HepG2 (cell line): Measurements from ENCODE around the gene ATP6V0E1. TPM values are rescaled to one million over a fixed set of nuclear protein-coding genes. Genes with fewer than 3 reads are reported as not detected.
A peak's percentile ranks its signal among the peaks of the same experiment; 100 is the strongest.

ENCODE experiments used
- ARNTL ChIP-seq: sonication (generic); formaldehyde crosslinking; IDR thresholded peaks from 2 replicates; pipeline ENCODE4 v1.4.0; 2020; ENCODE audit warnings: mild to moderate bottlenecking, missing genetic modification reagents
- GATA4 ChIP-seq: sonication (generic); IDR thresholded peaks from 2 replicates; pipeline ENCODE4 v1.6.1; 2016; ENCODE audit warnings: antibody characterized with exemption, low read depth, borderline replicate concordance
- MEIS2 ChIP-seq: sonication (generic); formaldehyde crosslinking; IDR thresholded peaks from 2 replicates; pipeline ENCODE4 v1.9.0; 2021; ENCODE audit warnings: mild to moderate bottlenecking, missing genetic modification reagents
- MIXL1 ChIP-seq: IDR thresholded peaks from 2 replicates; pipeline ENCODE4 v1.6.1; 2016
- PHF8 ChIP-seq: sonication (generic); formaldehyde crosslinking; IDR thresholded peaks from 2 replicates; pipeline ENCODE4 v1.5.0; 2020; ENCODE audit warnings: missing genetic modification reagents
- RBFOX2 ChIP-seq: fragments of 200-400 bp; formaldehyde crosslinking; IDR thresholded peaks from 2 replicates; pipeline ENCODE4 v1.6.1; 2017; ENCODE audit warnings: low read depth, mild to moderate bottlenecking, low read length
- YEATS2 ChIP-seq: sonication (generic); formaldehyde crosslinking; IDR thresholded peaks from 2 replicates; pipeline ENCODE4 v1.4.0; 2020; ENCODE audit warnings: missing genetic modification reagents, borderline replicate concordance
- ZNF577 ChIP-seq: sonication (generic); formaldehyde crosslinking; IDR thresholded peaks from 2 replicates; pipeline ENCODE4 v1.4.0; 2020; ENCODE audit warnings: mild to moderate bottlenecking, low read depth, missing genetic modification reagents, borderline replicate concordance
- ZNF607 ChIP-seq: sonication (generic); formaldehyde crosslinking; IDR thresholded peaks from 2 replicates; pipeline ENCODE4 v1.5.1; 2020; ENCODE audit warnings: missing genetic modification reagents, mild to moderate bottlenecking, borderline replicate concordance
- polyA plus RNA-seq, 8 experiments: library from polyadenylated mRNA; depleted of rRNA in 3 of 8; stranded (reverse) in 7 of 8; unstranded in 1 of 8; fragments of >200 nt; fragmentation: Illumina TruSeq in 4 of 8; extraction: Trizol in 4 of 8; gene quantifications; 2 replicates each; pipeline versions ENCODE4 v1.2.1 to v1.2.3, GENCODE V29; 2011 to 2016; ENCODE audit warnings: low read depth in 4 of 8, missing spikeins in 1 of 8, mixed read lengths in 1 of 8; ENCODE audit not compliant: insufficient read depth in 1 of 8
- total RNA-seq, 5 experiments: library from RNA; depleted of rRNA; stranded (reverse); fragments of >200 nt; fragmentation: Illumina TruSeq; extraction: Trizol; gene quantifications; 2 replicates each; pipeline ENCODE4 v1.2.3, GENCODE V29; 2016; ENCODE audit warnings: low read depth in 1 of 5
- TF ChIP-seq, protein P1 (sequence below): sonication (generic); formaldehyde crosslinking; conservative IDR thresholded peaks from 2 replicates; pipeline ENCODE4 v1.8.0; 2022; ENCODE audit warnings: mild to moderate bottlenecking, moderate library complexity, missing genetic modification reagents
- TF ChIP-seq, protein P2 (sequence below), 2 experiments: IDR thresholded peaks; 2 replicates each; pipeline ENCODE4 v1.6.1; 2011 to 2012; ENCODE audit warnings: low read length in 2 of 2, borderline replicate concordance in 1 of 2, low read depth in 1 of 2, mild to moderate bottlenecking in 1 of 2, moderate library complexity in 1 of 2
- TF ChIP-seq, protein P3 (sequence below): sonication (generic); formaldehyde crosslinking; IDR thresholded peaks from 2 replicates; pipeline ENCODE4 v1.5.0; 2020; ENCODE audit warnings: missing genetic modification reagents
- TF ChIP-seq, protein P4 (sequence below), 2 experiments: sonication (generic) in 1 of 2; formaldehyde crosslinking in 1 of 2; IDR thresholded peaks; 2 replicates each; pipeline versions ENCODE4 v1.5.1 to v1.6.1; 2011 to 2020; ENCODE audit warnings: borderline replicate concordance in 1 of 2, low read depth in 1 of 2, low read length in 1 of 2, mild to moderate bottlenecking in 1 of 2, missing genetic modification reagents in 1 of 2, moderate library complexity in 1 of 2
- TF ChIP-seq, protein P5 (sequence below): sonication (generic); formaldehyde crosslinking; IDR thresholded peaks from 2 replicates; pipeline ENCODE4 v1.4.0; 2020; ENCODE audit warnings: missing genetic modification reagents, mild to moderate bottlenecking, borderline replicate concordance
- TF ChIP-seq, protein P6 (sequence below): sonication (generic); formaldehyde crosslinking; IDR thresholded peaks from 2 replicates; pipeline ENCODE4 v1.5.1; 2020; ENCODE audit warnings: missing genetic modification reagents, mild to moderate bottlenecking, borderline replicate concordance

Gene ATP6V0E1
- total and polyA plus RNA-seq, 2 of the 13 experiments (the other 11 are each of a cell fraction or from before 2014, with no cell fraction given), result 143 to 215 TPM

DNA sequence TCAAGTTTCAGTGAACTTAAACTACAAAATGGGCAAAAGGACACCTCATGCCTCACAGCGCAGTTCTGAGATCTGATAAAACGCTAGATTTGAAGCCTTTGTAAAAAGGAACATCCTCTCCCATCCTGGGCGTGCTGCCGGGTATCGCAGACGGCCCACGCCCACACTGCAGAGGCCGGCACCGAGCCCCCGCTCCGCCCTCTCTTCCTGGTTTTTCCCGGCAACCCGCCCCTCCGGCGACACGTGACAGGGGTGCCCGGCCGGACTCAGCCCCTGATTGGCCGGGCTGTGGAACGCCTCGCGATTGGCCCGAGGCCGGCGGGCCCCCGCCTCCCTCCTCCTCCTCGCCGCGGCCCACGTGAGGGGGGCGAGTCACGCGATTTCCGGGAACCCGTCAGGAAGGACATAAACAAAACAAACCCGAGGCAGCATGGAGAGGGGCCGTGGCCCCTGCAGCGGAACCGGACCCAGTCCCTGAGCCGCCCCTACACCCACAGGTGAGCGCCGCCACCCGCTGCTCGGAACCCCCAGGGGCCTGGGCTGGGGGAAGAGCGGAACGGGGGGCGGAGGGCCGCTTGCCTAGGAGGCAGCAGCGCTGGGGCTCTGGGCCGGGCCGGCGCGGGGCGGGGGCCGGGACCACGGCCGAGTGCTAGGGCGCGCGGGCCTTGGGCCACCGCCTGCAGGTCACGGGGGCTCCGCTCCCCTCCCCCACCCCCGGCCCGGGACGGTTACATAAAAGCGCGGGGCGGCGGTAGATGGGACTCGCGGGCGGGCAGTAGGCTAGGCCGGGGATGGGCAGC lies 72.6 kb downstream of the ATP6V0E1 start, which contains the start of gene CREBRF (continued):
- TF ChIP-seq ARNTL (CRISPR knock-in tag), result peak; percentile 100
- TF ChIP-seq, protein P1, sequence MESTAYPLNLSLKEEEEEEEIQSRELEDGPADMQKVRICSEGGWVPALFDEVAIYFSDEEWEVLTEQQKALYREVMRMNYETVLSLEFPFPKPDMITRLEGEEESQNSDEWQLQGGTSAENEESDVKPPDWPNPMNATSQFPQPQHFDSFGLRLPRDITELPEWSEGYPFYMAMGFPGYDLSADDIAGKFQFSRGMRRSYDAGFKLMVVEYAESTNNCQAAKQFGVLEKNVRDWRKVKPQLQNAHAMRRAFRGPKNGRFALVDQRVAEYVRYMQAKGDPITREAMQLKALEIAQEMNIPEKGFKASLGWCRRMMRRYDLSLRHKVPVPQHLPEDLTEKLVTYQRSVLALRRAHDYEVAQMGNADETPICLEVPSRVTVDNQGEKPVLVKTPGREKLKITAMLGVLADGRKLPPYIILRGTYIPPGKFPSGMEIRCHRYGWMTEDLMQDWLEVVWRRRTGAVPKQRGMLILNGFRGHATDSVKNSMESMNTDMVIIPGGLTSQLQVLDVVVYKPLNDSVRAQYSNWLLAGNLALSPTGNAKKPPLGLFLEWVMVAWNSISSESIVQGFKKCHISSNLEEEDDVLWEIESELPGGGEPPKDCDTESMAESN (CRISPR knock-in tag), result no peak
- TF ChIP-seq, protein P2, sequence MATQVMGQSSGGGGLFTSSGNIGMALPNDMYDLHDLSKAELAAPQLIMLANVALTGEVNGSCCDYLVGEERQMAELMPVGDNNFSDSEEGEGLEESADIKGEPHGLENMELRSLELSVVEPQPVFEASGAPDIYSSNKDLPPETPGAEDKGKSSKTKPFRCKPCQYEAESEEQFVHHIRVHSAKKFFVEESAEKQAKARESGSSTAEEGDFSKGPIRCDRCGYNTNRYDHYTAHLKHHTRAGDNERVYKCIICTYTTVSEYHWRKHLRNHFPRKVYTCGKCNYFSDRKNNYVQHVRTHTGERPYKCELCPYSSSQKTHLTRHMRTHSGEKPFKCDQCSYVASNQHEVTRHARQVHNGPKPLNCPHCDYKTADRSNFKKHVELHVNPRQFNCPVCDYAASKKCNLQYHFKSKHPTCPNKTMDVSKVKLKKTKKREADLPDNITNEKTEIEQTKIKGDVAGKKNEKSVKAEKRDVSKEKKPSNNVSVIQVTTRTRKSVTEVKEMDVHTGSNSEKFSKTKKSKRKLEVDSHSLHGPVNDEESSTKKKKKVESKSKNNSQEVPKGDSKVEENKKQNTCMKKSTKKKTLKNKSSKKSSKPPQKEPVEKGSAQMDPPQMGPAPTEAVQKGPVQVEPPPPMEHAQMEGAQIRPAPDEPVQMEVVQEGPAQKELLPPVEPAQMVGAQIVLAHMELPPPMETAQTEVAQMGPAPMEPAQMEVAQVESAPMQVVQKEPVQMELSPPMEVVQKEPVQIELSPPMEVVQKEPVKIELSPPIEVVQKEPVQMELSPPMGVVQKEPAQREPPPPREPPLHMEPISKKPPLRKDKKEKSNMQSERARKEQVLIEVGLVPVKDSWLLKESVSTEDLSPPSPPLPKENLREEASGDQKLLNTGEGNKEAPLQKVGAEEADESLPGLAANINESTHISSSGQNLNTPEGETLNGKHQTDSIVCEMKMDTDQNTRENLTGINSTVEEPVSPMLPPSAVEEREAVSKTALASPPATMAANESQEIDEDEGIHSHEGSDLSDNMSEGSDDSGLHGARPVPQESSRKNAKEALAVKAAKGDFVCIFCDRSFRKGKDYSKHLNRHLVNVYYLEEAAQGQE (IDR thresholded peaks at IDR 0.05; ENCODE audit: borderline replicate concordance in 1 of 2, low read depth in 1 of 2, low read length in 2 of 2), result no peak
- TF ChIP-seq ZNF607, result no peak
- TF ChIP-seq GATA4, result no peak
- TF ChIP-seq MIXL1 (CRISPR knock-in tag), result no peak
- TF ChIP-seq ZNF577 (CRISPR knock-in tag), result no peak
- TF ChIP-seq MEIS2 (CRISPR knock-in tag), result no peak; the same call in 1 of the 2 replicates
- TF ChIP-seq, protein P3, sequence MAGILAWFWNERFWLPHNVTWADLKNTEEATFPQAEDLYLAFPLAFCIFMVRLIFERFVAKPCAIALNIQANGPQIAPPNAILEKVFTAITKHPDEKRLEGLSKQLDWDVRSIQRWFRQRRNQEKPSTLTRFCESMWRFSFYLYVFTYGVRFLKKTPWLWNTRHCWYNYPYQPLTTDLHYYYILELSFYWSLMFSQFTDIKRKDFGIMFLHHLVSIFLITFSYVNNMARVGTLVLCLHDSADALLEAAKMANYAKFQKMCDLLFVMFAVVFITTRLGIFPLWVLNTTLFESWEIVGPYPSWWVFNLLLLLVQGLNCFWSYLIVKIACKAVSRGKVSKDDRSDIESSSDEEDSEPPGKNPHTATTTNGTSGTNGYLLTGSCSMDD, result no peak
- TF ChIP-seq PHF8 (CRISPR knock-in tag), result peak; percentile 54; the same call in 1 of the 2 replicates
- TF ChIP-seq, protein P4, sequence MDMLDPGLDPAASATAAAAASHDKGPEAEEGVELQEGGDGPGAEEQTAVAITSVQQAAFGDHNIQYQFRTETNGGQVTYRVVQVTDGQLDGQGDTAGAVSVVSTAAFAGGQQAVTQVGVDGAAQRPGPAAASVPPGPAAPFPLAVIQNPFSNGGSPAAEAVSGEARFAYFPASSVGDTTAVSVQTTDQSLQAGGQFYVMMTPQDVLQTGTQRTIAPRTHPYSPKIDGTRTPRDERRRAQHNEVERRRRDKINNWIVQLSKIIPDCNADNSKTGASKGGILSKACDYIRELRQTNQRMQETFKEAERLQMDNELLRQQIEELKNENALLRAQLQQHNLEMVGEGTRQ (IDR thresholded peaks at IDR 0.05; ENCODE audit: low read depth, low read length), result peak; percentile 94
- TF ChIP-seq, protein P4 (CRISPR knock-in tag; IDR thresholded peaks at IDR 0.05; ENCODE audit: borderline replicate concordance), result peak; percentile 99; the same call in 1 of the 2 replicates
- TF ChIP-seq, protein P5, sequence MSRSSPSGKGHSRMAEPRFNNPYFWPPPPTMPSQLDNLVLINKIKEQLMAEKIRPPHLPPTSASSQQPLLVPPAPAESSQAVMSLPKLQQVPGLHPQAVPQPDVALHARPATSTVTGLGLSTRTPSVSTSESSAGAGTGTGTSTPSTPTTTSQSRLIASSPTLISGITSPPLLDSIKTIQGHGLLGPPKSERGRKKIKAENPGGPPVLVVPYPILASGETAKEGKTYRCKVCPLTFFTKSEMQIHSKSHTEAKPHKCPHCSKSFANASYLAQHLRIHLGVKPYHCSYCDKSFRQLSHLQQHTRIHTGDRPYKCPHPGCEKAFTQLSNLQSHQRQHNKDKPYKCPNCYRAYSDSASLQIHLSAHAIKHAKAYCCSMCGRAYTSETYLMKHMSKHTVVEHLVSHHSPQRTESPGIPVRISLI, result no peak; the same call in 1 of the 2 replicates
- TF ChIP-seq, protein P6, sequence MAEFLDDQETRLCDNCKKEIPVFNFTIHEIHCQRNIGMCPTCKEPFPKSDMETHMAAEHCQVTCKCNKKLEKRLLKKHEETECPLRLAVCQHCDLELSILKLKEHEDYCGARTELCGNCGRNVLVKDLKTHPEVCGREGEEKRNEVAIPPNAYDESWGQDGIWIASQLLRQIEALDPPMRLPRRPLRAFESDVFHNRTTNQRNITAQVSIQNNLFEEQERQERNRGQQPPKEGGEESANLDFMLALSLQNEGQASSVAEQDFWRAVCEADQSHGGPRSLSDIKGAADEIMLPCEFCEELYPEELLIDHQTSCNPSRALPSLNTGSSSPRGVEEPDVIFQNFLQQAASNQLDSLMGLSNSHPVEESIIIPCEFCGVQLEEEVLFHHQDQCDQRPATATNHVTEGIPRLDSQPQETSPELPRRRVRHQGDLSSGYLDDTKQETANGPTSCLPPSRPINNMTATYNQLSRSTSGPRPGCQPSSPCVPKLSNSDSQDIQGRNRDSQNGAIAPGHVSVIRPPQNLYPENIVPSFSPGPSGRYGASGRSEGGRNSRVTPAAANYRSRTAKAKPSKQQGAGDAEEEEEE (CRISPR knock-in tag), result no peak
- peak; percentile 90 for TF ChIP-seq RBFOX2
- TF ChIP-seq YEATS2, result peak; percentile 80; the same call in 1 of the 2 replicates
